ENCODE data around the gene TAGLN.

The TAGLN gene

DNA sequence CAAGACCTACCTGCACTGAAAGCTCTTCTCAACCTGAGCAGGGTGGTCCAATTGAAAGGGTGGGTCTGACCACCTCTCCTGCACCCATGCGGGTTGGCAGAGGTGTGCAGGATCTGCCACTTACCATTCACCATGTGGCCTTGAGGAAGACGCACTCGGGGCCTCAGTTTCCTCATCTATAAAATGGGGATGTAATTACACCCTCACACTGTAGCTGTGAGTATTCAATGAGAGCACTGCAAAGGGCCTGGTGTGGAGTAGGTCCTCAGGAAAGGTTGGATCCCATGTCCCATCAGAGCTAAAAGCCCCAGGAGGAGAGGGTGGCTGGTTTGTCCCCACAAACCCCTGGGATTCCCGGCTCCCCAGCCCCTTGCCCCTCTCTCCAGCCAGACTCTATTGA, 557 bp upstream of the TAGLN start:
- ATAC-seq: no peak
- TF ChIP-seq GLIS3 (CRISPR knock-in tag; IDR thresholded peaks at IDR 0.05): no peak
- no peak for TF ChIP-seq ZNF70 (CRISPR knock-in tag; IDR thresholded peaks at IDR 0.05)
- TF ChIP-seq BACH2 (CRISPR knock-in tag; IDR thresholded peaks at IDR 0.05; ENCODE audit: borderline replicate concordance): no peak
- TF ChIP-seq ARNTL (CRISPR knock-in tag; IDR thresholded peaks at IDR 0.05; ENCODE audit: borderline replicate concordance, low read depth): no peak
- no peak for TF ChIP-seq ESRRG (CRISPR knock-in tag; IDR thresholded peaks at IDR 0.05)
- TF ChIP-seq, protein P1, sequence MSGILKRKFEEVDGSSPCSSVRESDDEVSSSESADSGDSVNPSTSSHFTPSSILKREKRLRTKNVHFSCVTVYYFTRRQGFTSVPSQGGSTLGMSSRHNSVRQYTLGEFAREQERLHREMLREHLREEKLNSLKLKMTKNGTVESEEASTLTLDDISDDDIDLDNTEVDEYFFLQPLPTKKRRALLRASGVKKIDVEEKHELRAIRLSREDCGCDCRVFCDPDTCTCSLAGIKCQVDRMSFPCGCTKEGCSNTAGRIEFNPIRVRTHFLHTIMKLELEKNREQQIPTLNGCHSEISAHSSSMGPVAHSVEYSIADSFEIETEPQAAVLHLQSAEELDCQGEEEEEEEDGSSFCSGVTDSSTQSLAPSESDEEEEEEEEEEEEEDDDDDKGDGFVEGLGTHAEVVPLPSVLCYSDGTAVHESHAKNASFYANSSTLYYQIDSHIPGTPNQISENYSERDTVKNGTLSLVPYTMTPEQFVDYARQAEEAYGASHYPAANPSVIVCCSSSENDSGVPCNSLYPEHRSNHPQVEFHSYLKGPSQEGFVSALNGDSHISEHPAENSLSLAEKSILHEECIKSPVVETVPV (CRISPR knock-in tag; IDR thresholded peaks at IDR 0.05): no peak
- TF ChIP-seq ISL1 (CRISPR knock-in tag; IDR thresholded peaks at IDR 0.05): no peak
- TF ChIP-seq SNAI2 (CRISPR knock-in tag; IDR thresholded peaks at IDR 0.05): no peak
- TF ChIP-seq TOX (CRISPR knock-in tag; IDR thresholded peaks at IDR 0.05; ENCODE audit: borderline replicate concordance): no peak
- no peak for TF ChIP-seq CREB5 (CRISPR knock-in tag; IDR thresholded peaks at IDR 0.05; ENCODE audit: low read depth)
- TF ChIP-seq PPARA (CRISPR knock-in tag; IDR thresholded peaks at IDR 0.05; ENCODE audit: borderline replicate concordance): no peak
- TF ChIP-seq, protein P2, sequence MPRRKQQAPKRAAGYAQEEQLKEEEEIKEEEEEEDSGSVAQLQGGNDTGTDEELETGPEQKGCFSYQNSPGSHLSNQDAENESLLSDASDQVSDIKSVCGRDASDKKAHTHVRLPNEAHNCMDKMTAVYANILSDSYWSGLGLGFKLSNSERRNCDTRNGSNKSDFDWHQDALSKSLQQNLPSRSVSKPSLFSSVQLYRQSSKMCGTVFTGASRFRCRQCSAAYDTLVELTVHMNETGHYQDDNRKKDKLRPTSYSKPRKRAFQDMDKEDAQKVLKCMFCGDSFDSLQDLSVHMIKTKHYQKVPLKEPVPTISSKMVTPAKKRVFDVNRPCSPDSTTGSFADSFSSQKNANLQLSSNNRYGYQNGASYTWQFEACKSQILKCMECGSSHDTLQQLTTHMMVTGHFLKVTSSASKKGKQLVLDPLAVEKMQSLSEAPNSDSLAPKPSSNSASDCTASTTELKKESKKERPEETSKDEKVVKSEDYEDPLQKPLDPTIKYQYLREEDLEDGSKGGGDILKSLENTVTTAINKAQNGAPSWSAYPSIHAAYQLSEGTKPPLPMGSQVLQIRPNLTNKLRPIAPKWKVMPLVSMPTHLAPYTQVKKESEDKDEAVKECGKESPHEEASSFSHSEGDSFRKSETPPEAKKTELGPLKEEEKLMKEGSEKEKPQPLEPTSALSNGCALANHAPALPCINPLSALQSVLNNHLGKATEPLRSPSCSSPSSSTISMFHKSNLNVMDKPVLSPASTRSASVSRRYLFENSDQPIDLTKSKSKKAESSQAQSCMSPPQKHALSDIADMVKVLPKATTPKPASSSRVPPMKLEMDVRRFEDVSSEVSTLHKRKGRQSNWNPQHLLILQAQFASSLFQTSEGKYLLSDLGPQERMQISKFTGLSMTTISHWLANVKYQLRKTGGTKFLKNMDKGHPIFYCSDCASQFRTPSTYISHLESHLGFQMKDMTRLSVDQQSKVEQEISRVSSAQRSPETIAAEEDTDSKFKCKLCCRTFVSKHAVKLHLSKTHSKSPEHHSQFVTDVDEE (CRISPR knock-in tag; IDR thresholded peaks at IDR 0.05): no peak
- no peak for TF ChIP-seq ZNF8 (CRISPR knock-in tag; IDR thresholded peaks at IDR 0.05)
- no peak for TF ChIP-seq RARB (CRISPR knock-in tag; IDR thresholded peaks at IDR 0.05)
- no peak for TF ChIP-seq ZNF565 (CRISPR knock-in tag; conservative IDR thresholded peaks at IDR 0.05; ENCODE audit: low read depth)
- no peak for TF ChIP-seq OSR1 (CRISPR knock-in tag; IDR thresholded peaks at IDR 0.05)
- no peak for TF ChIP-seq ZFP30 (CRISPR knock-in tag; IDR thresholded peaks at IDR 0.05)
- TF ChIP-seq POU6F1 (CRISPR knock-in tag; IDR thresholded peaks at IDR 0.05; ENCODE audit: borderline replicate concordance, low read depth): no peak
- TF ChIP-seq ZC3H10 (CRISPR knock-in tag; IDR thresholded peaks at IDR 0.05): no peak
- TF ChIP-seq TCF4 (CRISPR knock-in tag; IDR thresholded peaks at IDR 0.05; ENCODE audit: borderline replicate concordance): no peak

DNA sequence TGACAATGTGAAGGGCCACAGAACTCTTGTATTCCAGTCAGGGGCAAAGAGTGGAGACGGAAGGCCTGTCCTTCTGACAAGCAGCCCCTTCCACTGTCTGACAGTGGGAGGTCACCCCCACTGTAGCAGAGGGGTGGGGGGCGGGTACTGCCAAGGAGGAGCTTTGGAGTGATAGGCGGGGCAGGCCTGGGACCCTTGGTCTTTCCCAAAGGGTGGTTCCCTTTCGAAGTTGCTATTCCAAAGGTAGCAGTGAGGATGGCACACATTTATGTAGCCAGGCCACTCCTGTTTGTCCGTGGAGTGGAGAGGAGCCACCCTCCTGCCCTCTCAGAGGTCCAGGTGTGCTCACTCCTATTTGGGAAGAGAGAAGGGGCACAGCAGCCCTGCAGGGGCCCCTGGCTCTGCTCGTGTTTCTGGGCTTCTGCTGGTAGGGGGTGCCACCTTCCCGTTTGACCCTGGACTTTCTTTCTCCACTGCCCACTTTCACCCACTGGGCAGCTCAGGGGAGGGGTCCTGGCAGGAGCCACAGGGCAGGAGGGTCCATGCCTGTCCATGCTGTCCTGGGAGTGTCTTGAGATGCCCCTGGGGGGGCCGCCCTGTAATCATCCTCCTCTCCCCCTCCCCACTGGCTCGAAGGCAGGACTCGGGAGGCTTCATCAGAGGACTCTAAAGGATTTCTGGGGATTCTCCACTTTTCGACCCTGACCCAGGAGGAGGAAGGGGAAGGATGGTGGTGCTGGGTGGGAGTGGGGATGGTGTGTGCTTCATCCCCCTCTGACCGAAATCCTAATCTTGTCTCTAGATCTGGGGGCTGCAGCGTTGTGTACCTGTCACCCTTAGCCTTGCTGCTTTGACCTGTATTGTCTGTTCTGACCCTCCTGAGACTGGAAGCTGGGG, 994 bp downstream of the TAGLN start:
- TF ChIP-seq ZNF70 (CRISPR knock-in tag; IDR thresholded peaks at IDR 0.05): no peak
- TF ChIP-seq TCF4 (CRISPR knock-in tag; IDR thresholded peaks at IDR 0.05; ENCODE audit: borderline replicate concordance): no peak
- TF ChIP-seq RARB (CRISPR knock-in tag; IDR thresholded peaks at IDR 0.05): no peak
- TF ChIP-seq ARNTL (CRISPR knock-in tag; IDR thresholded peaks at IDR 0.05; ENCODE audit: borderline replicate concordance, low read depth): no peak
- TF ChIP-seq TOX (CRISPR knock-in tag; IDR thresholded peaks at IDR 0.05; ENCODE audit: borderline replicate concordance): no peak
- TF ChIP-seq ISL1 (CRISPR knock-in tag; IDR thresholded peaks at IDR 0.05): no peak
- TF ChIP-seq ZC3H10 (CRISPR knock-in tag; IDR thresholded peaks at IDR 0.05): no peak
- no peak for TF ChIP-seq ESRRG (CRISPR knock-in tag; IDR thresholded peaks at IDR 0.05)
- TF ChIP-seq ZNF8 (CRISPR knock-in tag; IDR thresholded peaks at IDR 0.05): no peak
- TF ChIP-seq PPARA (CRISPR knock-in tag; IDR thresholded peaks at IDR 0.05; ENCODE audit: borderline replicate concordance): no peak
- no peak for TF ChIP-seq SNAI2 (CRISPR knock-in tag; IDR thresholded peaks at IDR 0.05)
- no peak for TF ChIP-seq ZFP30 (CRISPR knock-in tag; IDR thresholded peaks at IDR 0.05)
- no peak for TF ChIP-seq POU6F1 (CRISPR knock-in tag; IDR thresholded peaks at IDR 0.05; ENCODE audit: borderline replicate concordance, low read depth)
- TF ChIP-seq, protein P2 (CRISPR knock-in tag; IDR thresholded peaks at IDR 0.05): no peak
- no peak for TF ChIP-seq OSR1 (CRISPR knock-in tag; IDR thresholded peaks at IDR 0.05)
- TF ChIP-seq GLIS3 (CRISPR knock-in tag; IDR thresholded peaks at IDR 0.05): no peak
- no peak for TF ChIP-seq CREB5 (CRISPR knock-in tag; IDR thresholded peaks at IDR 0.05; ENCODE audit: low read depth)
- ATAC-seq: no peak; the same call in 2 of the 3 replicates
